Activated naive CD4-positive, alpha-beta T cell (primary cell): ENCODE measurements around the gene PTRH1.

Experiments
- DNase-seq, 4 experiments: peaks; one replicate each; lab custom pipeline; 2025; lab: John Stamatoyannopoulos, UW

PTRH1 gene

GRCh38 chr9:127697575-127697974 is 17.9 kb downstream of the PTRH1 start:
- no peak for DNase-seq

- DNase-seq = no peak
Measured at GRCh38 chr9:127694890-127695720, 20.4 kb downstream of the PTRH1 start.

- no peak for DNase-seq
Measured at GRCh38 chr9:127693697-127694096, 21.8 kb downstream of the PTRH1 start.

DNA sequence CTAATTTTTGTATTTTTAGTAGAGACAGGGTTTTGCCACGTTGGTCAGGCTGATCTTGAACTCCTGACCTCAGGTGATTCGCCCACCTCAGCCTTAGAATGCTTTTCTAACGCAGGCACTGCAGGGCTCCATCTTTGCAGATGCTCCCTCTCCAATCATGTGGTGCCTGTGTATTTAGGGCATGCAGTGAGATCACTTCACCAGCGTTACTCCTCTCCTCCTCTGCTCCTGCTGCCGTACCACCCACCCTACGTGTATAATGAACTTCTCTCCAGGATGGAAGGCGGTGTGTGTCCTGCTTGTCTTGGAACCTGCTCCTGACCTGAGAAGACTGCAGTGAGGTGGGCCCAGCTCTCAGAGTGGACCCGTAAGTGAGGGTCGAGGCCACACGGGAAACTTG is 22.3 kb downstream of the PTRH1 start:
- no peak for DNase-seq

DNA sequence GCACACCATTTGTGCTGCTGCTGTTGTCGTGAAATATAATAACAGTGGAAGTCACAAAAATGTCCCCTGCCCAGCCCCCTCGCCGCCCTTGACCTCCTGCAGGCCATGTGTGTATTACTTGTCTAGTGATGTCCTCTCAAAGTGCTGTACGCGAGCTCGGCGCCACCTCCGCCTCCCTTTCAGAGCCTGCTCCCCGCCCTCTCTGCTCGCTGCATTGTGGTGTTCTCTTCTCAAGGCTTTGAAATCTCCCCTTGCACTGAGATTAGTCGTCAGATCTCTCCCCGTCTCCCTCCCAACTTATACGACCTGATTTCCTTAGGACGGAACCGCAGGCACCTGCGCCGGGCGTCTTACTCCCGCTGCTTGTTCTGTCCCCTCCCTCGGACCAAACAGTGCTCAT is 23.4 kb downstream of the PTRH1 start:
- no peak for DNase-seq

GRCh38 chr9:127690735-127691134 is 24.7 kb downstream of the PTRH1 start:
- no peak for DNase-seq

GRCh38 chr9:127689329-127690000 is 26.0 kb downstream of the PTRH1 start:
- DNase-seq = no peak

DNA sequence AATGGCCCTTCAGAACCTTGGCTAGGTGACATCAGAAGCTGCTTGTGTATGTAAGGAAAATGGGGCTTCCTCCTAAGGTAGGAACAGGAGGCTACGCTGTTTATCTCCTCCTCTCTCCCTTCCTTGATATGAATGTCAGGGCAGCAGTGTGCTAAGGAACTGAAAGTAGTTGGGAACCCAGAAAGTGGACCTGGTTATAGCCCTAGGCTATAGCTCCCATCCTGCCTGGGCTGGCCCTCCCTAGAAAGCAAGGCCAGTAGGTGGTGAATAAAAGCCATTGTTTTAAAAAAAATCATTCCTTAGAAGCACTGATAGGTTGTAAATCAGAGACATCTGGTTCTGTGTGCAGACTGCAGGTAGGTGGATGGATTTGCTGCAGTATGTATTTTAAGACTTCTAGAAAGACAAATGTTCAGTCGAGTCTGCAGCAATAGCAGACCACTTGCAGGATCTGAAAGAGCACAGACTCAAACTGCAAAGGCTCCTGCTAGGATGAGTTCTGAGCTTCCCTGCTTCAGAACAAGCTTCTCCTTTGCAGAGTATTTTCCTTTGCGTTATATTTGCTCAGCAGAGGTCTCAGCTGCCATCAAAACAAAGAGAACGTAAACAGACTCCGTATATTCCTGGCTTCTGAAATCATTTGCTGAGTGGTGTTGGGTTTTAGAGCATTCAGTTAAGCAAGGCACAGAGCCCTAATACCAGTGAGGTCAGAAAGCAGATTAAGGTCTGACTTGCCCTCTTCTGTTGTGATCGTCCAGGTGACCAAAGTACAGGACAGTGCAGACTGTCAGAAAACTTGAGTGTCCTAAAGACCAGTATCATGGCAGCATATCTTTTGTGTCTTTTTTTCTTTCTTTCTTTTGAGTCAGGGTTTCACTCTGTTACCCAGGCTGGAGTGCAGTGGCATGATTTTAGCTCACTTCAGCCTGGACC is 28.7 kb downstream of the PTRH1 start:
- no peak for DNase-seq

- no peak for DNase-seq
Measured at GRCh38 chr9:127684576-127684975, 30.9 kb downstream of the PTRH1 start.

GRCh38 chr9:127683723-127684122 is 31.7 kb downstream of the PTRH1 start:
- no peak for DNase-seq

GRCh38 chr9:127682351-127683136 is 32.9 kb downstream of the PTRH1 start:
- no peak for DNase-seq

DNA sequence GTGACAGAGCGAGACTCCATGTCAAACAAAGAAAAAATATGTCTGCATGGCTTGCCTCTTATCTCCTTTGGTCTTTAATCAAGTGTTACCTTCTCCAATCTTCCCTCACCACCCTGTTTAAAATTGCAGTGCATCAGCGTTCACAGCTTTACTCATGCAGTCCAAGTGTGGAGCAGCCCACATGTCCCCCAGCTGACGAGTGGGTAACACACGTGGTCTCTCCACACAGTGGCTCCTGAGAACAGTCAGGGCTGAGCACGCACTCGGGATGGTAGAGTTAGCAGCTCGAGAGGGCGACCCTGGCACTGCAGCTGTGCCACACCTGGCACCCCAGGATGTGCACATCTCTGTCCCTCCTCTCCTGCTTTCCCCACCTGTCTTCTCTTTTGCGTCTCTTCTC is 34.6 kb downstream of the PTRH1 start:
- DNase-seq = no peak

- no peak for DNase-seq
Measured at GRCh38 chr9:127680226-127680625, 35.2 kb downstream of the PTRH1 start.

- no peak for DNase-seq
Measured at GRCh38 chr9:127679506-127679905, 36.0 kb downstream of the PTRH1 start.

GRCh38 chr9:127676638-127677037 is 38.8 kb downstream of the PTRH1 start:
- DNase-seq = no peak

- DNase-seq = no peak
Measured at GRCh38 chr9:127673234-127673633, 42.2 kb downstream of the PTRH1 start.

DNA sequence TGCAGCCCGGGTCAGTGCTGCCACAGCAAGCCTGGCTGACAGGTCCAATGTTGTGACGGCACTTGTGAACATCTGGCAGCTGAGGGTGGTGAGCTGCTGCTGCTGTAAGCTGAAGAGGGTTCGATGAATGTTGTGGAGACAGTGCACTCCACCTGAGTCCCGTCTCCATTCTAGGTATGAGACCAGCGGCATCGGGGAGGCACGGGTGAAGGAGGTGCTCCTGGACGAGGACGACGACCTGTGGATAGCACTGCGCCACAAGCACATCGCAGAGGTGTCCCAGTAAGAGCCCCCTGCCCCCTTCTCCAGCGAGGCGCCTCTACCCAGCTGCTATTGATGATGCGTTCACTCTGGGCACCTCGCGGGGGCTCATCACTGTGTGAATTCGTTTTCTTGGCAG is 47.6 kb downstream of the PTRH1 start:
- no peak for DNase-seq

- DNase-seq = no peak
Measured at GRCh38 chr9:127667127-127667844, 48.2 kb downstream of the PTRH1 start.

GRCh38 chr9:127664678-127665507 is 50.6 kb downstream of the PTRH1 start:
- DNase-seq = no peak

DNA sequence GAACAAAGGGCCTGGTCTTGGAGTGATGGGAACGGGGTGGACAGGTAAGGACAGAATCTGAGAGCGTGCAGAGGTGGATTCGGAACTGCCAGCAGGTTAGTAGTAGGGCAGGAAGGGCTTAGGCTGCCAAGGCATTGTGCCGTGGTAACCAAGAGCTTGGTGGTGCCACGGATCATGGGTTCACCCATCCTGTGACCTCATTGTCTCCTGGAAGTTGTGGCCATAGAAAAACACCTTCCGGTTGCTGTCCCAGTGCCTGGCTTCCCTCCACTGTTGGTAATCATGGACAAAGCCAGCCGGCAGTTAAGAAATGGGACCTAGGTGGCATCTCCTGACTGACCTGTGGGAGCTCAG is 51.2 kb downstream of the PTRH1 start:
- no peak for DNase-seq
